Erythroblast (primary cell): ENCODE measurements around the gene SPRY2.

Source experiments
- DNase-seq, 2 experiments: peaks; one replicate each; lab custom pipeline; 2025; lab: John Stamatoyannopoulos, UW
- GATA1 ChIP-seq: IDR thresholded peaks from 2 replicates; pipeline ENCODE4 v1.6.1; 2011; ENCODE audit warnings: low read depth, mild to moderate bottlenecking, control low read depth, low read length, moderate library complexity
- POLR2A ChIP-seq: IDR thresholded peaks from 2 replicates; pipeline ENCODE4 v1.6.1; 2011; ENCODE audit warnings: mild to moderate bottlenecking, low read length

Gene SPRY2

GRCh38 chr13:80290591-80290990 lies 50.3 kb downstream of the SPRY2 start:
- no peak for DNase-seq
- TF ChIP-seq GATA1 (no peak), POLR2A (no peak)
